K562 (cell line): ENCODE data around the gene CD300H. TPM values are rescaled to one million over a fixed set of nuclear protein-coding genes. Genes with fewer than 3 reads are reported as not detected.

Experiments used
- ATAC-seq: fragments of 200-7000 bp; cut with Tn5 transposase; 3 replicates; pipeline ENCODE4 v1.9.1; 2020; ENCODE audit warnings: moderate library complexity
- BruUV-seq: library from RNA; stranded (reverse); fragments of 400-500 nt; replicated peaks from 2 replicates; lab custom pipeline; 2021; lab: Mats Ljungman, UMichigan
- CTCF ChIA-PET: fragments of 300-600 bp; formaldehyde crosslinking; extraction: SDS; loops from one replicate; lab custom pipeline; 2021; ENCODE audit warnings: low intra/inter-chr PET ratio; lab: Yijun Ruan, JAX
- POLR2A ChIA-PET: fragments of 300-600, 350-650 bp; sonication (Branson Sonifier 250); formaldehyde crosslinking; extraction: SDS; loops from one replicate; lab custom pipeline; 2021; ENCODE audit warnings: antibody characterized with exemption, inconsistent platforms; lab: Yijun Ruan, JAX
- DNase-seq, 4 experiments: peaks; one replicate each; pipeline versions ENCODE4 v3.0.0 to v3.0.0-alpha.2; 2011 to 2018; ENCODE audit warnings: low spot score in 3 of 4, mixed read lengths in 3 of 4; ENCODE audit errors: extremely low read depth in 1 of 4
- FAIRE-seq: peaks from 2 replicates; lab custom pipeline; 2011; peaks lifted over from hg19 to GRCh38; lab: Jason Lieb, UNC
- H2AFZ ChIP-seq: 2 replicates; pipeline ENCODE4 v1.6.0; 2011; ENCODE audit warnings: low read depth, low read length, control low read depth, inconsistent platforms
- H3K27ac ChIP-seq: fragments of 200-600 bp; 3 replicates; pipeline ENCODE4 v1.8.0; 2011; ENCODE audit warnings: low read depth, mild to moderate bottlenecking, control low read depth, inconsistent platforms, low read length, moderate library complexity, mixed read lengths; ENCODE audit errors: extremely low read depth
- H3K27me3 ChIP-seq, 2 experiments: fragments of 300-600 bp in 1 of 2; 2 replicates in 1 of 2; 3 replicates in 1 of 2; pipeline versions ENCODE4 v1.6.0 to v1.8.0; 2011; ENCODE audit warnings: inconsistent platforms in 2 of 2, low read length in 2 of 2, mild to moderate bottlenecking in 1 of 2, mixed read lengths in 1 of 2, moderate library complexity in 1 of 2; ENCODE audit not compliant: control insufficient read depth in 2 of 2, insufficient read depth in 2 of 2
- H3K36me3 ChIP-seq: fragments of 300-600 bp; 3 replicates; pipeline ENCODE4 v1.8.0; 2011; ENCODE audit warnings: mild to moderate bottlenecking, low read length, inconsistent platforms; ENCODE audit not compliant: control insufficient read depth, insufficient read depth
- H3K4me1 ChIP-seq, 2 experiments: fragments of 200-600 bp in 1 of 2; replicated peaks in 1 of 2; 2 replicates in 1 of 2; 3 replicates in 1 of 2; pipeline versions ENCODE4 v1.5.1 to v1.8.0; 2011; ENCODE audit warnings: inconsistent platforms in 2 of 2, low read length in 2 of 2, mild to moderate bottlenecking in 1 of 2, mixed read lengths in 1 of 2, moderate library complexity in 1 of 2; ENCODE audit not compliant: control insufficient read depth in 2 of 2, insufficient read depth in 2 of 2
- H3K4me2 ChIP-seq: 2 replicates; pipeline ENCODE4 v1.6.1; 2011; ENCODE audit warnings: low read length, control low read depth, inconsistent platforms, mixed read lengths; ENCODE audit not compliant: insufficient read depth
- H3K4me3 ChIP-seq: fragments of 200-600 bp; sonication (generic), shearing (Covaris generic); 2 replicates; pipeline ENCODE4 v1.5.1; 2016; ENCODE audit warnings: control low read depth, inconsistent platforms
- H3K79me2 ChIP-seq: fragments of 200-600 bp; 3 replicates; pipeline ENCODE4 v1.8.0; 2011; ENCODE audit warnings: low read length, inconsistent platforms; ENCODE audit not compliant: control insufficient read depth, insufficient read depth
- H3K9ac ChIP-seq, 2 experiments: 2 replicates each; pipeline versions ENCODE4 v1.6.0 to v1.6.1; 2011; ENCODE audit warnings: low read depth in 2 of 2, low read length in 2 of 2, control low read depth in 1 of 2, inconsistent platforms in 1 of 2, mild to moderate bottlenecking in 1 of 2, mixed read lengths in 1 of 2; ENCODE audit not compliant: insufficient read depth in 1 of 2
- H3K9me1 ChIP-seq: one replicate; pipeline ENCODE4 v1.6.0; 2011; ENCODE audit warnings: inconsistent platforms, mild to moderate bottlenecking, low read length, moderate library complexity; ENCODE audit not compliant: control insufficient read depth, insufficient read depth
- H3K9me3 ChIP-seq: replicated peaks from 2 replicates; pipeline ENCODE4 v1.5.1; 2011; ENCODE audit warnings: low read depth, low read length, inconsistent platforms; ENCODE audit not compliant: control insufficient read depth, insufficient read depth
- H4K20me1 ChIP-seq: replicated peaks from 2 replicates; pipeline ENCODE4 v1.6.1; 2011; ENCODE audit warnings: low read length, inconsistent platforms, mixed read lengths; ENCODE audit not compliant: control insufficient read depth, insufficient read depth
- CXXC5 ChIP-seq: fragments of 250-450 bp; sonication (Bioruptor Pico); IDR thresholded peaks from 2 replicates; pipeline ENCODE4 v1.8.0; 2022; ENCODE audit warnings: inconsistent platforms, mild to moderate bottlenecking, moderate library complexity
- E2F5 ChIP-seq: sonication (generic); formaldehyde crosslinking; IDR thresholded peaks from 2 replicates; pipeline ENCODE4 v1.8.0; 2022; ENCODE audit warnings: mild to moderate bottlenecking, missing genetic modification reagents
- EWSR1 ChIP-seq: fragments of 450-650 bp; IDR thresholded peaks from 2 replicates; pipeline ENCODE4 v1.6.1; 2018; ENCODE audit warnings: borderline replicate concordance, mild to moderate bottlenecking, low read depth, moderate library complexity; ENCODE audit not compliant: partially characterized antibody
- HDGF ChIP-seq: fragments of 450-650 bp; IDR thresholded peaks from 2 replicates; pipeline ENCODE4 v1.6.1; 2016
- HNRNPL ChIP-seq: fragments of 200-400 bp; formaldehyde crosslinking; IDR thresholded peaks from 2 replicates; pipeline ENCODE4 v1.6.1; 2017; ENCODE audit warnings: low read depth, mild to moderate bottlenecking, low read length
- IRF2 ChIP-seq: sonication (generic); formaldehyde crosslinking; IDR thresholded peaks from 2 replicates; pipeline ENCODE4 v1.8.1; 2022; ENCODE audit warnings: mild to moderate bottlenecking, missing genetic modification reagents
- KAT2B ChIP-seq: IDR thresholded peaks from one replicate; pipeline ENCODE4 v1.6.1; 2012; ENCODE audit warnings: low read depth, mild to moderate bottlenecking, control low read depth, inconsistent platforms, low read length, moderate library complexity
- MCM5 ChIP-seq: fragments of 450-650 bp; IDR thresholded peaks from 2 replicates; pipeline ENCODE4 v1.6.1; 2016; ENCODE audit warnings: low read depth
- RBBP5 ChIP-seq: fragments of 200-600 bp; sonication (generic); IDR thresholded peaks from 2 replicates; pipeline ENCODE4 v1.6.1; 2012; ENCODE audit warnings: borderline replicate concordance, mild to moderate bottlenecking, low read length, control low read depth, inconsistent platforms; ENCODE audit not compliant: insufficient read depth, poor library complexity, severe bottlenecking
- TFE3 ChIP-seq: fragments of 450-650 bp; formaldehyde crosslinking; IDR thresholded peaks from 2 replicates; pipeline ENCODE4 v1.4.0; 2020; ENCODE audit warnings: mild to moderate bottlenecking, mixed read lengths
- ZNF76 ChIP-seq: fragments of 250-450 bp; sonication (Bioruptor Pico); IDR thresholded peaks from 2 replicates; pipeline ENCODE4 v1.4.0; 2020; ENCODE audit warnings: mild to moderate bottlenecking, moderate library complexity, borderline replicate concordance
- WGBS: fragments of 100-300 bp; shearing (Covaris generic); methylation state at CpG from one replicate; pipeline ENCODE4 v1.1.6; 2016; ENCODE audit warnings: low coverage, mixed read lengths; ENCODE audit not compliant: insufficient coverage; ENCODE audit errors: missing lambda C conversion rate; 5-methylcytosine and 5-hydroxymethylcytosine counted together
- in situ Hi-C: fragments of 300-500 bp; cut with MboI; formaldehyde crosslinking; loops from 4 replicates; pipeline ENCODE4 v1.15.0; 2018; ENCODE audit warnings: inconsistent platforms, mixed read lengths
- intact Hi-C: fragments of 100-400 bp; cut with micrococcal nuclease; formaldehyde crosslinking; loops from 2 replicates; pipeline ENCODE4 v1.14.2; 2022
- polyA plus RNA-seq, 8 experiments: library from polyadenylated mRNA; depleted of rRNA in 4 of 8; stranded (reverse) in 5 of 8; unstranded in 3 of 8; fragments of >200 nt; fragmentation: Nextera tagmentation in 2 of 8; fragmentation: Illumina TruSeq in 1 of 8; extraction: Ambion mirVana in 2 of 8; extraction: Trizol in 1 of 8; gene quantifications; 2 replicates each; pipeline versions ENCODE4 v1.2.1 to v1.2.3, GENCODE V29; 2011 to 2014; ENCODE audit warnings: inconsistent platforms in 1 of 8, missing spikeins in 1 of 8
- total RNA-seq, 7 experiments: library from RNA; depleted of rRNA in 6 of 7; stranded (reverse); fragments of >200 nt in 6 of 7; fragmentation: Illumina TruSeq in 2 of 7; extraction: Trizol in 2 of 7; gene quantifications; 2 replicates each; pipeline versions ENCODE4 v1.2.1 to v1.2.3, GENCODE V29; 2011 to 2021; ENCODE audit warnings: low replicate concordance in 1 of 7
- TF ChIP-seq, protein P1 (sequence below): fragments of 250-450 bp; sonication (Bioruptor Pico); IDR thresholded peaks from 2 replicates; pipeline ENCODE4 v1.9.0; 2021; ENCODE audit warnings: mild to moderate bottlenecking

The CD300H gene
- total and polyA plus RNA-seq, 9 of the 15 experiments (the other 6 are each of a cell fraction or from before 2014, with no cell fraction given) = not detected

DNA sequence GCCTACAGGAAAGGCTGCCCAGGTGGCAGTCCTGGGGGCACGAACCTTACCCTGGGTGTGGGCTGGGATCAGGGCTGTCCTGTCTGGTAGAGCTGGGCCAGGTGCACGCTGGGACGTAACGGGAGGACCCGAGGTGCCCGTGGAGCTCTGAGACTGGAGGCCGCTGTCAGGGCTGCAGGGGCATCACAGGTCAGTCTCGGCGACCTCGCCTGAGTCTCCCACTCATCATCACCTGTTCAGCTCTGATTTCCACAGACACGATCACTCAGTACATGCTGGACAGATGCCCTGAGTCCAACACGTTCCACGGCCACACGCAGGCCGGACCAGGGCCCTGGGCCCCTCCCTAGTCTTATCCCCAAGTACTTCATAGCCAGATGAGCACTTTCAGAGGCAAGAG lies 16.7 kb downstream of the CD300H start:
- no peak overlapping the region for H3K9ac ChIP-seq
- no peak for ATAC-seq
- H4K20me1 ChIP-seq = no peaks in the 10 kb centered on the region; the same call in 1 of the 2 replicates
- intact Hi-C loops = no loop called here
- H3K27me3 ChIP-seq = peaks cover 10 to 78% of the 10 kb centered on the region in 2 experiments; a peak in 4 of 5 replicates
- no peaks in the 10 kb centered on the region for H3K9me3 ChIP-seq
- H3K36me3 ChIP-seq = no peaks in the 10 kb centered on the region
- in situ Hi-C loops = no loop called here
- no peaks in the 10 kb centered on the region for H3K9me1 ChIP-seq
- no peak for TF ChIP-seq KAT2B
- no peak for TF ChIP-seq IRF2 (CRISPR knock-in tag)
- TF ChIP-seq CXXC5 (CRISPR knock-in tag) = no peak
- TF ChIP-seq RBBP5 = no peak
- TF ChIP-seq TFE3 (CRISPR knock-in tag) = no peak
- TF ChIP-seq, protein P1, sequence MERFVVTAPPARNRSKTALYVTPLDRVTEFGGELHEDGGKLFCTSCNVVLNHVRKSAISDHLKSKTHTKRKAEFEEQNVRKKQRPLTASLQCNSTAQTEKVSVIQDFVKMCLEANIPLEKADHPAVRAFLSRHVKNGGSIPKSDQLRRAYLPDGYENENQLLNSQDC (CRISPR knock-in tag) = no peak
- TF ChIP-seq HDGF = no peak
- TF ChIP-seq HNRNPL = no peak
- no peak for TF ChIP-seq EWSR1
- no peak for TF ChIP-seq ZNF76 (CRISPR knock-in tag)
- TF ChIP-seq E2F5 = no peak
- no peak for TF ChIP-seq MCM5
- ChIA-PET POLR2A (no interaction called here), CTCF (no interaction called here)
- no peak for DNase-seq
- H3K27ac ChIP-seq = no peak overlapping the region
- no peaks in the 10 kb centered on the region for H3K79me2 ChIP-seq
- H3K4me3 ChIP-seq = no peak overlapping the region
- peaks cover 0 to 3% of the 10 kb centered on the region in 2 experiments; a peak in 1 of 5 replicates for H3K4me1 ChIP-seq
- under 1% methylated on average over 15 of the region's 15 CpGs for WGBS
- BruUV-seq = no TSS peak
- no peak overlapping the region for H3K4me2 ChIP-seq
- FAIRE-seq = no peak
- no peak overlapping the region for H2AFZ ChIP-seq
